GM21529 (cell line): ENCODE data around the gene PIGL.
"Not testable (repeated sequence)": the region's sequence is repeated elsewhere in the genome, so short reads cannot be mapped to it uniquely, and the experiment has no call there.

ENCODE experiments used
- ATAC-seq: cut with Tn5 transposase; IDR thresholded peaks from one replicate; pipeline ENCODE4 v1.9.1; 2021; ENCODE audit not compliant: unreplicated experiment

PIGL gene

GRCh38 chr17:16217002-16217635 is at the start of gene PIGL:
TSS of gene PIGL (plus strand) at chr17:16217210. CDS start at chr17:16217227, 17 bp downstream.
- ATAC-seq, result peak; percentile 41

DNA sequence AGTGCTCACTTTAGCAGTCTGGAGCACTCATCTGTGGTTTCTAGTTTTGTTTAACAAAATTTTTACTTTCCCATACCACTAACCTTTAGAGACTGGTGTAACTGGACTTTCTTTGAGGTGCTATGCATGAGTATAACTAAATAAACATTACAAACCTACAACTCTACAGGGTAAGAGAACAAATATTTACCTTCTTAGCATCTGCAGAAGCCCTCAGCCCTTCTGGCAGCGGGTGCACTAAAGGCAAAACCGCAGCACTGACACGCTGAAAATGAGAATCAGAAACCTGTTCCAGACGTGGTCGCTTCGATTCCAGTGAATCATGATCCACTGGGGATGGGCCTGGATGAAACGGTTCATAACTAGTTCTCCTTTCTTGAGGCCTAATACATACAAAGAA is 45.4 kb upstream of the PIGL start:
- ATAC-seq, result no peak

GRCh38 chr17:16178836-16179235 is 38.2 kb upstream of the PIGL start:
- no peak for ATAC-seq

GRCh38 chr17:16181581-16181980 is 35.4 kb upstream of the PIGL start:
- ATAC-seq, result no peak

DNA sequence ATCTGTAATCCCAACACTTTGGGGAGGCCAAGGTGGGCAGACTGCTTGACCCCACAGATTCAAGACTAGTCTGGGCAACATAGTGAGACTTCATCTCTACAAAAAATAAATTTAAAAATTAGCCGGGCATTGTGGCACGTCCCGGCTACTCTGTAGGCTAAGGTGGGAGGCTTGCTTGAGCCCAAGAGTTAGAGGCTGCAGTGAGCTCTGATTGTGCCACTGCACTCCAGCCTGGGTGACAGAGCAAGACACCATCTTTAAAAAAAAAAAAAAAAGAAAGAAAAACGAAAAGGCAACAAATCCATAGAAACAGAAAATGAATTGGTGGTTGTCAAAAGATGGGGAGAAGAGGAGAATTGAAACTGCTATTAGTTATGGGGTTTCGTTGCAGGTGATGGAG is 29.4 kb upstream of the PIGL start:
- ATAC-seq, result no peak

- no peak for ATAC-seq
These were observed 27.1 kb upstream of the PIGL start for GRCh38 chr17:16189791-16190348.

- ATAC-seq, result no peak
These were observed 26.2 kb upstream of the PIGL start for GRCh38 chr17:16190703-16191360.

DNA sequence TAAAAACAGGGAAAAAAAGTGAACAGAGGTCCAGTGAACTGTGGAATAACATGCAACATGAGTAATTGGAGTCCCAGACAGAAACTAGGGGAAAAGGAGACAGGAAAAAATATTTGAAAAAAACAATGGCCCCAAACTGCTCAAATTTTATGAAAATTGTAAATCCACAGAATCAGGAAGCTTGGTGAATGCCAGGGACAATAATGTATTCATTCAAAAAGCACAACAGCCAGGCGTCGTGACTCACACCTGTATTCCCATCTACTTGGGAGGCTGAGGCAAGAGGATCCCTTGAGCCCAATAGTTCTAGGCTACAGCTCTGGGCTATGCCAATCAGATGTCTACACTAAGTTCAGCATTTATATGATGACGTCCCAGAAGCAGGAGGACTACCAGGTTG is 25.4 kb upstream of the PIGL start:
- ATAC-seq, result no peak

- ATAC-seq, result not testable (repeated sequence)
These were observed 22.6 kb upstream of the PIGL start for GRCh38 chr17:16194307-16194835.

GRCh38 chr17:16197276-16197675 is 19.7 kb upstream of the PIGL start:
- no peak for ATAC-seq

DNA sequence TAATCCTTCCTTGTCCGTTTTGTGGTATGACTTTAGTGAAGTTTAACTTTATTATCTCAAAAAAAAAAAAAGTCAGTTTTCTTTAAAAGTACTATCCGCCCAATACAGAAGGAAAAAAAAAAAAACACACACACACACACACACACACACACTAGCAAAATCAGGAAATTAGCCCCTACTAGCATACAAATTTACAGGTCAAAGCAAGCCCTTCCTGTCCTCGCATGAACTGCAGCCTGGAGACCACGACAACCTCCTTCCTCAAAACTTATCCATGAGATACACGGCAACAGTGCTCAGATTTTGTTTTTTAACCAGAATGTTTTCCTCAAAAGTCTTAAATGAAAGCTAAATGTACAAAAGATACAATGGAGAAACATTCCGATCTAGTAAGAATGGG is 17.9 kb upstream of the PIGL start:
- no peak for ATAC-seq

DNA sequence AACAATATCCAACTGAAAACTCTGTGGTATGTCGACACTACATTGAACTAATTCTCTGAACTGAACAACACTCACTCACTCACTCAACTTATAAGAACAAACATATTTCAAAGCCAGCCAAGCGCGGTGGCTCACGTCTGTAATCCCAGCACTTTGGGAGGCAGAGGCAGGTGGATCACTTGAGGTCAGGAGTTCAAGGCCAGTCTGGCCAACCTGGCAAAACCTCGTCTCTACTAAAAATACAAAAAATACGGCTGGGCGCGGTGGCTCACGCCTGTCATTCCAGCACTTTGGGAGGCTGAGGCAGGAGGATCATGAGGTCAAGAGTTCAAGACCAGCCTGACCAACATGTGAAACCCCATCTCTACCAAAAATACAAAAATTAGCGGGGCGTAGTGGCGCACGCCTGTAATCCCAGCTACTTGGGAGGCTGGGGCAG is 15.3 kb upstream of the PIGL start:
- ATAC-seq, result not testable (repeated sequence)

DNA sequence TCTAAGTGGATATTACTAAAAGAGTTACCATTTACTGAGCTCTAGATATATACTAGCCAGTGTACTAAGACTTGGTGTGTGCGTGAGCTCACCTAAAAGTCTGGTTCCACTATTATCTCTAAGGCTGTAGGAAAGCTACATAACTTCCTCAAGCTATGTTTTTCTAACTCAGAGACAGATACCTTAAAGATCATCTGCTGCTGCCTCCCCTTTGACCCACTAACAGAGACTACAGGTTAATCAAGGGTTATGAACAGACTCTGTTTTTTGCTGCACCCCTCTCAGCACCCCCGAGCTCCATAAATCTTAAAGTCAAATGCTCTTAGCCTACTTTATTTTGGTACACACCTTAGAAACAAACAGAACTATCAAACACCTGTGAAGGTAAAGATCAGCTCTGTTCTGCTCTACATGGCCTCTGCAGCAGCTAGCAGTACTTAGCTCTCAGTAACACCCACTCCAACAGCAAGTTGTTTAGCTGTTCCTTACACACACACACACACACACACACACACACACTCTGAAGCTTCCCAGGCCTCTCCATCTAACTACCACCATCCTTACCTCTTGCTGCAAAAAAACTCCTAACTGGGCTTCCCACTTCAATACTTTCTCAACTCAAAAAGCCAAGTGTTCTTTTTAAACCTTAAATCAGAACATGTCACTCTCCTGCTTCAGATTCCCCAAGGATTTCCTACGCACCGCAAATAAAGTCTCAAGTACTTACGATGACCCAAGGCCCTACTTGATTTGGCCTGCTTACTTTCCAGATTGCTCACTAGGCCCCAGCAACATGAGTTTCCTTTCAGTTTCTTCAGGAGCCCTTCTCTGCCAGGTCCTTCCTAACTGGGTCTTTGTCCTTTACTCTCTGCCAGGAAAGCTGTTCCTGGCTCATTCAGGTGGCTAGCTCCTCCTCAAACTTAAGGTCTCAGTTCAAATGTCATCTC is 14.2 kb upstream of the PIGL start:
- not testable (repeated sequence) for ATAC-seq

DNA sequence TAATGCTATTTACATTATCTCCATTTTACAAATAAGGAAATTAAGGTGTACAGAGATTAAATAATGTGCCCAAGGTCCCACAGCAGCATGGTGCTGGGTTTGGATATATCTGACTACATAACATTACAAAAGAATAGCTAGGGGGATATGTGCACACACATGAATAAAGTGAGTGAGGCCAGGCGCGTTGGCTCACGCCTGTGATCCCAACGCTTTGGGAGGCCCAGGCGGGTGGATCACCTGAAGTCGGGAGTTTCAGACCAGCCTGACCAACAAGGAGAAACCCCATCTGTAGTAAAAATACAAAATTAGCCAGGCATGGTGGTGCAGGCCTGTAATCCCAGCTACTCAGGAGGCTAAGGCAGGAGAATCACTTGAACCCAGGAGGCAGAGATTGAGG is 12.2 kb upstream of the PIGL start:
- not testable (repeated sequence) for ATAC-seq

- ATAC-seq, result no peak
These were observed 5.4 kb upstream of the PIGL start for GRCh38 chr17:16211590-16211989.

GRCh38 chr17:16212793-16213192 is 4.2 kb upstream of the PIGL start:
- no peak for ATAC-seq

GRCh38 chr17:16214190-16215001 is 2.6 kb upstream of the PIGL start:
- no peak for ATAC-seq

GRCh38 chr17:16215002-16215272 is 2.1 kb upstream of the PIGL start:
- ATAC-seq, result peak; percentile 28

GRCh38 chr17:16215273-16215964 is 1.6 kb upstream of the PIGL start, which contains the start of gene NCOR1:
TSS of gene NCOR1 (minus strand) at chr17:16215534. CDS start at chr17:16194569, 20,965 bp downstream.
- ATAC-seq, result peak; percentile 74

DNA sequence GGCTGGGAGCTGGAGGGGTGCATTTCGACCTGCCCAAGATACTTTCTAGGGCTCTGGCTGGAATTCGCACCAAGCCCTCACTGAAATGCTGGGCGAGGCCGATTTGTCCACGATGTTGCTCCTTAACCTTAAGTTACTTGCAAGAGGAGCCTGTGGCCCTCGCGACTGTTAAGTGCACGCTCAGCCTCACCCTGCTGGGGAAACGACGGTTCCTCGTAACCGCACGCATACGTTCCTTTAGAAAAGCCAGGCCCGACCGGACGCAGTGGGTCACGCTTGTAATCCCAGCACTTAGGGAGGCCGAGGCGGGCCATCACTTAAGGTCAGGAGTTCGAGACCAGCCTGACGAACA is 1.1 kb upstream of the PIGL start:
- ATAC-seq, result peak; percentile 13
